ENCODE measurements around the gene TENM4.

Gene TENM4

GRCh38 chr11:79185351-79185750 lies 255.5 kb downstream of the TENM4 start:
- TF ChIP-seq HDGF (IDR thresholded peaks at IDR 0.05; ENCODE audit: borderline replicate concordance) (no peak), SUZ12 (IDR thresholded peaks at IDR 0.05) (no peak), LEF1 (IDR thresholded peaks at IDR 0.05; ENCODE audit: borderline replicate concordance) (no peak), ELF4 (IDR thresholded peaks at IDR 0.05) (no peak), ARNT (IDR thresholded peaks at IDR 0.05) (no peak), FOXA1 (IDR thresholded peaks at IDR 0.05) (no peak), CTBP1 (IDR thresholded peaks at IDR 0.05; ENCODE audit: borderline replicate concordance) (no peak), TARDBP (IDR thresholded peaks at IDR 0.05) (no peak), NFRKB (IDR thresholded peaks at IDR 0.05) (no peak), BHLHE40 (IDR thresholded peaks at IDR 0.05; ENCODE audit: borderline replicate concordance) (no peak), FOXK2 (IDR thresholded peaks at IDR 0.05) (no peak), FOXM1 (IDR thresholded peaks at IDR 0.05; ENCODE audit: borderline replicate concordance) (no peak), ZNF384 (IDR thresholded peaks at IDR 0.05) (no peak), SP1 (IDR thresholded peaks at IDR 0.05) (no peak)
- TF ChIP-seq, protein P1, sequence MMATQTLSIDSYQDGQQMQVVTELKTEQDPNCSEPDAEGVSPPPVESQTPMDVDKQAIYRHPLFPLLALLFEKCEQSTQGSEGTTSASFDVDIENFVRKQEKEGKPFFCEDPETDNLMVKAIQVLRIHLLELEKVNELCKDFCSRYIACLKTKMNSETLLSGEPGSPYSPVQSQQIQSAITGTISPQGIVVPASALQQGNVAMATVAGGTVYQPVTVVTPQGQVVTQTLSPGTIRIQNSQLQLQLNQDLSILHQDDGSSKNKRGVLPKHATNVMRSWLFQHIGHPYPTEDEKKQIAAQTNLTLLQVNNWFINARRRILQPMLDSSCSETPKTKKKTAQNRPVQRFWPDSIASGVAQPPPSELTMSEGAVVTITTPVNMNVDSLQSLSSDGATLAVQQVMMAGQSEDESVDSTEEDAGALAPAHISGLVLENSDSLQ (IDR thresholded peaks at IDR 0.05): no peak
- CTCF ChIA-PET: no interaction called here
- POLR2A ChIA-PET: no interaction called here
- DNase-seq (ENCODE audit: extremely low spot score): no peak

- ChIA-PET POLR2A (no interaction called here), CTCF (no interaction called here)
These were observed 256.5 kb downstream of the TENM4 start for GRCh38 chr11:79184285-79184684.

GRCh38 chr11:79182794-79183193 lies 258.0 kb downstream of the TENM4 start:
- no peak for TF ChIP-seq NFRKB (IDR thresholded peaks at IDR 0.05)
- no peak for TF ChIP-seq TARDBP (IDR thresholded peaks at IDR 0.05)
- TF ChIP-seq L3MBTL2 (conservative IDR thresholded peaks at IDR 0.05): no peak
- TF ChIP-seq HDGF (IDR thresholded peaks at IDR 0.05; ENCODE audit: borderline replicate concordance): no peak
- TF ChIP-seq, protein P1 (IDR thresholded peaks at IDR 0.05): no peak
- TF ChIP-seq ARNT (IDR thresholded peaks at IDR 0.05): no peak
- TF ChIP-seq SUZ12 (IDR thresholded peaks at IDR 0.05): no peak
- TF ChIP-seq FOXM1 (IDR thresholded peaks at IDR 0.05; ENCODE audit: borderline replicate concordance): no peak
- TF ChIP-seq CTBP1 (IDR thresholded peaks at IDR 0.05; ENCODE audit: borderline replicate concordance): no peak
- no peak for TF ChIP-seq ELF4 (IDR thresholded peaks at IDR 0.05)
- POLR2A ChIA-PET: no interaction called here
- no peak for DNase-seq (ENCODE audit: extremely low spot score)
- CTCF ChIA-PET: no interaction called here

More at GRCh38 chr11:79184285-79184684, 256.5 kb downstream of the TENM4 start:
- TF ChIP-seq HDGF (IDR thresholded peaks at IDR 0.05; ENCODE audit: borderline replicate concordance) (no peak), FOXA1 (IDR thresholded peaks at IDR 0.05) (no peak), SUZ12 (IDR thresholded peaks at IDR 0.05) (no peak), ZNF384 (IDR thresholded peaks at IDR 0.05) (no peak), FOXM1 (IDR thresholded peaks at IDR 0.05; ENCODE audit: borderline replicate concordance) (no peak), TARDBP (IDR thresholded peaks at IDR 0.05) (no peak), FOXK2 (IDR thresholded peaks at IDR 0.05) (no peak)
- no peak for DNase-seq (ENCODE audit: extremely low spot score)

DNA sequence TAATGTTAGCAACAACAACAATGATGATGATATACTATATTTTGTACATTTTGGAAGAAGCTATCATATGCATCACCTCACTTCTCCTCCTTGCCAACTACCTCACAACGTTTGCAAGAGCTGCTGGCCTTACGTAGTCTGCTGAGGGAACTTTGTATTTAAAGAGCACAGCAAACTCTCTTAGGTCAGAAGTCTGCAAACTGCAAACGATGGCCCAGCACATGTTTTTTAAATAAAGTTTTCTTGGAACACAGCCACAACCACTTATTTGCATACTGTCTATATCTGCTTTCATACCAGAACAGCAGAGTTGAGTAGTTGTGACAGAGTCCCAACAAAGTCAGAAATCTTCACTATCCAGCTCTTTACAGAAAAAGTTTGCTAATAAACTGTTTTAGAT lies 261.7 kb downstream of the TENM4 start:
- no peak for DNase-seq (ENCODE audit: extremely low spot score)
- ChIA-PET POLR2A (no interaction called here), CTCF (no interaction called here)
- TF ChIP-seq FOXM1 (IDR thresholded peaks at IDR 0.05; ENCODE audit: borderline replicate concordance) (no peak), FOXA1 (IDR thresholded peaks at IDR 0.05) (no peak), L3MBTL2 (conservative IDR thresholded peaks at IDR 0.05) (no peak), NFRKB (IDR thresholded peaks at IDR 0.05) (no peak), TARDBP (IDR thresholded peaks at IDR 0.05) (no peak), SUZ12 (IDR thresholded peaks at IDR 0.05) (no peak), LEF1 (IDR thresholded peaks at IDR 0.05; ENCODE audit: borderline replicate concordance) (no peak), ZNF384 (IDR thresholded peaks at IDR 0.05) (no peak), FOXK2 (IDR thresholded peaks at IDR 0.05) (no peak), BHLHE40 (IDR thresholded peaks at IDR 0.05; ENCODE audit: borderline replicate concordance) (no peak), HDGF (IDR thresholded peaks at IDR 0.05; ENCODE audit: borderline replicate concordance) (no peak), ELF4 (IDR thresholded peaks at IDR 0.05) (no peak), ARNT (IDR thresholded peaks at IDR 0.05) (no peak)

- no peak for TF ChIP-seq L3MBTL2 (conservative IDR thresholded peaks at IDR 0.05)
- TF ChIP-seq BHLHE40 (IDR thresholded peaks at IDR 0.05; ENCODE audit: borderline replicate concordance): no peak
- no peak for TF ChIP-seq CTBP1 (IDR thresholded peaks at IDR 0.05; ENCODE audit: borderline replicate concordance)
- no peak for TF ChIP-seq SP1 (IDR thresholded peaks at IDR 0.05)
- TF ChIP-seq FOXM1 (IDR thresholded peaks at IDR 0.05; ENCODE audit: borderline replicate concordance): no peak
- TF ChIP-seq ZNF384 (IDR thresholded peaks at IDR 0.05): no peak
- no peak for TF ChIP-seq LEF1 (IDR thresholded peaks at IDR 0.05; ENCODE audit: borderline replicate concordance)
- TF ChIP-seq FOXA1 (IDR thresholded peaks at IDR 0.05): no peak
- no peak for TF ChIP-seq NFRKB (IDR thresholded peaks at IDR 0.05)
- no peak for TF ChIP-seq SUZ12 (IDR thresholded peaks at IDR 0.05)
- ChIA-PET CTCF (no interaction called here), POLR2A (no interaction called here)
- no peak for DNase-seq (ENCODE audit: extremely low spot score)
These were observed 266.5 kb downstream of the TENM4 start for GRCh38 chr11:79174045-79175008.

DNA sequence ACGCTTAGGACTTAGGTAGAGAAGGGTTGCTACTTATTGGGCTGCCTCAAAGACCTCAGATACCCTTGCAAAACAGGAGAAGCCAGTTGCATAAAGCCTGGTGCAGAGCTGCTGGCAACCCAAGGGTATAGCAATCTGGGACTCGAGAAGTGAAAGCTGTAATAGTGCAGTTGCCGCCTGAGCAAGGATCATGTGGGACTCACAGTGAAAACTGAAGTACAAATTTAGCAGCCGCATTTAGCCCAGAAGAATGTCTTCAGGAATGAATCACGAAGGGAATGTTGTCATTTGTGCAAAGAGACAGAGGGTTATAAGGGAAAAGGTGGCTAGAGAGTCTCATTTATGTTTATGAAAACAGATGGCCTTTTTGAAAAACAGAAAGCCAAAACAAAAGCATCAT lies 267.2 kb downstream of the TENM4 start:
- no peak for DNase-seq (ENCODE audit: extremely low spot score)
- ChIA-PET POLR2A (no interaction called here), CTCF (no interaction called here)

More for the DNA sequence above, 267.2 kb downstream of the TENM4 start:
- TF ChIP-seq ARNT (IDR thresholded peaks at IDR 0.05): no peak
- no peak for TF ChIP-seq LEF1 (IDR thresholded peaks at IDR 0.05; ENCODE audit: borderline replicate concordance)
- TF ChIP-seq NFRKB (IDR thresholded peaks at IDR 0.05): no peak
- no peak for TF ChIP-seq FOXA1 (IDR thresholded peaks at IDR 0.05)
- no peak for TF ChIP-seq TARDBP (IDR thresholded peaks at IDR 0.05)
- no peak for TF ChIP-seq CTBP1 (IDR thresholded peaks at IDR 0.05; ENCODE audit: borderline replicate concordance)
- TF ChIP-seq HDGF (IDR thresholded peaks at IDR 0.05; ENCODE audit: borderline replicate concordance): no peak
- TF ChIP-seq SUZ12 (IDR thresholded peaks at IDR 0.05): no peak
- no peak for TF ChIP-seq L3MBTL2 (conservative IDR thresholded peaks at IDR 0.05)
- TF ChIP-seq SP1 (IDR thresholded peaks at IDR 0.05): no peak
- no peak for TF ChIP-seq FOXK2 (IDR thresholded peaks at IDR 0.05)
- TF ChIP-seq, protein P1 (IDR thresholded peaks at IDR 0.05): no peak
- TF ChIP-seq ELF4 (IDR thresholded peaks at IDR 0.05): no peak
- TF ChIP-seq BHLHE40 (IDR thresholded peaks at IDR 0.05; ENCODE audit: borderline replicate concordance): no peak
- no peak for TF ChIP-seq FOXM1 (IDR thresholded peaks at IDR 0.05; ENCODE audit: borderline replicate concordance)
- no peak for TF ChIP-seq ZNF384 (IDR thresholded peaks at IDR 0.05)

Measured in HEK293T (cell line).